Testis (tissue), 3 donors: ENCODE measurements around the gene SBK2. TPM values are rescaled to one million over a fixed set of nuclear protein-coding genes. Genes with fewer than 3 reads are reported as not detected.
A peak's percentile ranks its signal among the peaks of the same experiment; 100 is the strongest.

Experiments
- DNase-seq: peaks from one replicate; pipeline ENCODE4 v3.0.0-alpha.2; 2019
- H3K27ac ChIP-seq, 2 donors: fragments of 200-600 bp; sonication (generic); one replicate each; pipeline ENCODE4 v1.5.1; 2019
- H3K27me3 ChIP-seq: fragments of 200-600 bp; sonication (generic); one replicate; pipeline ENCODE4 v1.5.1; 2019
- H3K36me3 ChIP-seq: fragments of 200-600 bp; sonication (generic); one replicate; pipeline ENCODE4 v1.5.1; 2017; ENCODE audit warnings: low read depth; ENCODE audit errors: missing control alignments
- H3K4me1 ChIP-seq: fragments of 200-600 bp; sonication (generic); one replicate; pipeline ENCODE4 v1.5.1; 2019
- H3K4me3 ChIP-seq, 2 donors: fragments of 200-600 bp; sonication (generic); one replicate each; pipeline ENCODE4 v1.5.1; 2017 to 2019
- H3K9me3 ChIP-seq: fragments of 200-600 bp; sonication (generic); one replicate; pipeline ENCODE4 v1.5.1; 2017
- CTCF ChIP-seq, 3 experiments: fragments of 450-650 bp in 2 of 3; fragments of 200-600 bp in 1 of 3; sonication (generic) in 1 of 3; IDR thresholded peaks; one replicate each; pipeline ENCODE4 v1.5.1; 2016 to 2019; ENCODE audit warnings: antibody characterized with exemption in 3 of 3, mild to moderate bottlenecking in 2 of 3, moderate library complexity in 1 of 3
- POLR2A ChIP-seq: fragments of 450-650 bp; IDR thresholded peaks from one replicate; pipeline ENCODE4 v1.6.1; 2017; ENCODE audit warnings: antibody characterized with exemption, mild to moderate bottlenecking, moderate library complexity
- WGBS, 2 donors: methylation state at CpG; one replicate each; pipeline ENCODE4 v1.1.5; 2018; 5-methylcytosine and 5-hydroxymethylcytosine counted together
- intact Hi-C: fragments of 100-400 bp; cut with DNase I; formaldehyde crosslinking; loops from one replicate; pipeline ENCODE4 v1.15.1; 2023; ENCODE audit warnings: low total_unique reads
- polyA plus RNA-seq: library from polyadenylated mRNA; stranded (reverse); fragments of 350-450 nt; fragmentation: Illumina TruSeq; extraction: RNeasy Lipid Tissue Mini Kit (QIAGEN cat#74804); gene quantifications from one replicate; pipeline ENCODE4 v1.2.3, GENCODE V29; 2014; ENCODE audit warnings: low read depth, low replicate concordance; ENCODE audit not compliant: insufficient read depth
- total RNA-seq, 2 donors: library from RNA; depleted of rRNA; stranded (reverse); fragments of >200 nt; gene quantifications; one replicate each; pipeline ENCODE4 v1.2.3, GENCODE V29; 2016

Gene SBK2
- total and polyA plus RNA-seq, 3 donors from 2014 or later, result 0.87 to 1.3 (median 0.99) TPM

GRCh38 chr19:55495646-55496349 lies 41.1 kb downstream of the SBK2 start:
- H3K27ac ChIP-seq, result no peak overlapping the region
- DNase-seq, result no peak
- H3K27me3 ChIP-seq, result no peaks in the 10 kb centered on the region
- WGBS, 2 donors, result 84 to 89% methylated on average over 11 of the region's 11 CpGs
- H3K4me3 ChIP-seq, result no peak overlapping the region
- peaks cover 16% of the 10 kb centered on the region for H3K4me1 ChIP-seq
- TF ChIP-seq POLR2A (no peak), CTCF (IDR thresholded peaks at IDR 0.05) (no peak)
- H3K9me3 ChIP-seq, result no peaks in the 10 kb centered on the region
- H3K36me3 ChIP-seq, result no peaks in the 10 kb centered on the region
- intact Hi-C loops, result no loop called here

GRCh38 chr19:55494172-55494761 lies 42.7 kb downstream of the SBK2 start:
- Histone ChIP-seq H3K36me3 (no peaks in the 10 kb centered on the region), H3K4me3 (peak overlapping the region; percentile 42), H3K27ac (peak overlapping the region; percentile 28 to 90), H3K9me3 (no peaks in the 10 kb centered on the region), H3K27me3 (no peaks in the 10 kb centered on the region), H3K4me1 (peaks cover 16% of the 10 kb centered on the region)
- peak; percentile 74 for DNase-seq
- intact Hi-C loops, result no loop called here
- no peak for TF ChIP-seq POLR2A
- no peak for TF ChIP-seq CTCF (IDR thresholded peaks at IDR 0.05)
- 0 to 14% methylated on average over 1 to 22 of the region's 22 CpGs for WGBS, 2 donors

GRCh38 chr19:55493645-55494171 lies 43.2 kb downstream of the SBK2 start:
- no peaks in the 10 kb centered on the region for H3K27me3 ChIP-seq
- peaks cover 16% of the 10 kb centered on the region for H3K4me1 ChIP-seq
- 7 to 44% methylated on average over 12 to 27 of the region's 38 CpGs for WGBS, 2 donors
- peak overlapping the region; percentile 28 to 90 for H3K27ac ChIP-seq
- H3K36me3 ChIP-seq, result no peaks in the 10 kb centered on the region
- intact Hi-C loops, result no loop called here
- H3K4me3 ChIP-seq, result peak overlapping the region; percentile 42
- no peak for TF ChIP-seq POLR2A
- TF ChIP-seq CTCF (IDR thresholded peaks at IDR 0.05), result no peak
- H3K9me3 ChIP-seq, result no peaks in the 10 kb centered on the region
- DNase-seq, result no peak

GRCh38 chr19:55493052-55493644 lies 43.8 kb downstream of the SBK2 start:
- Histone ChIP-seq H3K36me3 (no peaks in the 10 kb centered on the region), H3K27me3 (no peaks in the 10 kb centered on the region), H3K4me1 (peaks cover 16% of the 10 kb centered on the region), H3K4me3 (peak overlapping the region; percentile 18 to 42), H3K27ac (peak overlapping the region; percentile 28 to 90), H3K9me3 (no peaks in the 10 kb centered on the region)
- TF ChIP-seq POLR2A, result no peak
- TF ChIP-seq CTCF (IDR thresholded peaks at IDR 0.05), result no peak
- 22 to 37% methylated on average over 16 to 18 of the region's 18 CpGs for WGBS, 2 donors
- DNase-seq, result no peak
- intact Hi-C loops, result no loop called here
